A549 treated with AZD9567 at 1 μM for 4 hours (cell line): ENCODE measurements around the gene CARD18. TPM values are rescaled to one million over a fixed set of nuclear protein-coding genes. Genes with fewer than 3 reads are reported as not detected.

Source experiments
- total RNA-seq: library from RNA; stranded (reverse); fragments of 200-300 nt; extraction: Qiagen RNA extraction; gene quantifications from 5 replicates; pipeline ENCODE4 v1.2.3, GENCODE V29; 2022; ENCODE audit not compliant: insufficient read depth

CARD18 gene
- not detected in 5 replicates for total RNA-seq

GRCh38 chr11:105139669-105140068 is at the start of gene CARD18:
CARD18 (minus strand) TSS chr11:105139769; CDS start chr11:105139726, 43 bp downstream.

Other genes with a start within 250 kb of the CARD18 start
- gene CASP12, start 241.3 kb downstream of the CARD18 start, total RNA-seq: not detected in 5 replicates
- gene CASP4, start 171.2 kb downstream of the CARD18 start, total RNA-seq: 3.8 to 8.0 TPM (median 4.3 TPM) in 5 replicates
- gene CASP5, start 116.6 kb downstream of the CARD18 start, total RNA-seq: not detected in 5 replicates
- gene CASP1, start 104.6 kb downstream of the CARD18 start, total RNA-seq: 0.24 to 0.28 TPM in 2 of 5 replicates, not detected in the others
- gene CARD16, start 94.4 kb downstream of the CARD18 start, total RNA-seq: not detected in 5 replicates